Measurements from ENCODE around the gene RITA1.

Gene RITA1

GRCh38 chr12:113230315-113231234, 45.1 kb downstream of the RITA1 start:
- ChIA-PET CTCF (interaction anchor here (0.5 kb wide), 1 partner anchor 13 kb away, joined by 3 read pairs; no protein-coding TSS in a partner anchor), POLR2A (ENCODE audit: low non-redundant PET) (interaction anchor here (0.7 kb wide), 1 partner anchor 102 kb away, joined by 8 read pairs; no protein-coding TSS in a partner anchor)
- peak overlapping the region; percentile 62 for H3K27ac ChIP-seq
- DNase-seq (ENCODE audit: low spot score): no peak
- TF ChIP-seq CTCF (conservative IDR thresholded peaks at IDR 0.05; ENCODE audit: low read depth): no peak

- DNase-seq (ENCODE audit: low spot score): peak; percentile 77
- CTCF ChIA-PET: interaction anchor here (0.5 kb wide), 1 partner anchor 14 kb away, joined by 3 read pairs; no protein-coding TSS in a partner anchor
These were observed 45.9 kb downstream of the RITA1 start for GRCh38 chr12:113231235-113232088.

GRCh38 chr12:113232089-113232839, 46.7 kb downstream of the RITA1 start:
- no peak for TF ChIP-seq CTCF (conservative IDR thresholded peaks at IDR 0.05; ENCODE audit: low read depth)
- H3K27ac ChIP-seq: peak overlapping the region; percentile 62
- DNase-seq (ENCODE audit: low spot score): no peak
- POLR2A ChIA-PET (ENCODE audit: low non-redundant PET): interaction anchor here (1.5 kb wide), 1 partner anchor 9 kb away, joined by 6 read pairs; no protein-coding TSS in a partner anchor
- CTCF ChIA-PET: no interaction called here

More at GRCh38 chr12:113231235-113232088, 45.9 kb downstream of the RITA1 start:
- peak overlapping the region; percentile 62 for H3K27ac ChIP-seq
- TF ChIP-seq CTCF (conservative IDR thresholded peaks at IDR 0.05; ENCODE audit: low read depth): no peak
- POLR2A ChIA-PET (ENCODE audit: low non-redundant PET): no interaction called here

GRCh38 chr12:113232840-113233585, 47.5 kb downstream of the RITA1 start:
- ChIA-PET CTCF (no interaction called here), POLR2A (ENCODE audit: low non-redundant PET) (interaction anchor here (1.5 kb wide), 1 partner anchor 10 kb away, joined by 6 read pairs; no protein-coding TSS in a partner anchor)
- DNase-seq (ENCODE audit: low spot score): no peak
- H3K27ac ChIP-seq: peak overlapping the region; percentile 62; the same call in 1 of the 2 replicates
- no peak for TF ChIP-seq CTCF (conservative IDR thresholded peaks at IDR 0.05; ENCODE audit: low read depth)

- H3K27ac ChIP-seq: no peak overlapping the region
- no peak for TF ChIP-seq CTCF (conservative IDR thresholded peaks at IDR 0.05; ENCODE audit: low read depth)
- ChIA-PET POLR2A (ENCODE audit: low non-redundant PET) (no interaction called here), CTCF (interaction anchor here (0.6 kb wide), 1 partner anchor 37 kb away, joined by 5 read pairs; no protein-coding TSS in a partner anchor)
- no peak for DNase-seq (ENCODE audit: low spot score)
These were observed 48.4 kb downstream of the RITA1 start for GRCh38 chr12:113233967-113234366.

Data from RWPE1 (cell line).